Bronchial epithelial cell (primary cell): ENCODE measurements around the gene MMP17. TPM values are rescaled to one million over a fixed set of nuclear protein-coding genes. Genes with fewer than 3 reads are reported as not detected.
"Not testable (repeated sequence)": the region's sequence is repeated elsewhere in the genome, so short reads cannot be mapped to it uniquely, and the experiment has no call there.

Experiments
- DNase-seq: peaks from one replicate; pipeline ENCODE4 v3.0.0-alpha.2; 2010; ENCODE audit warnings: low read depth
- FAIRE-seq: peaks from 2 replicates; lab custom pipeline; 2011; peaks lifted over from hg19 to GRCh38; lab: Jason Lieb, UNC
- H3K27me3 ChIP-seq: 2 replicates; pipeline ENCODE4 v1.5.1; 2011; ENCODE audit warnings: low read length; ENCODE audit not compliant: control insufficient read depth, insufficient read depth
- H3K36me3 ChIP-seq: 2 replicates; pipeline ENCODE4 v1.5.1; 2011; ENCODE audit warnings: low read length; ENCODE audit not compliant: control insufficient read depth, insufficient read depth
- H3K4me3 ChIP-seq: 2 replicates; pipeline ENCODE4 v1.5.1; 2011; ENCODE audit warnings: mild to moderate bottlenecking, low read depth, low read length, control low read depth
- total RNA-seq: library from RNA; depleted of rRNA; stranded (reverse); fragments of >200 nt; gene quantifications from 2 replicates; pipeline ENCODE4 v1.2.1, GENCODE V29; 2014
- TF ChIP-seq, protein P1 (sequence below): IDR thresholded peaks from 2 replicates; pipeline ENCODE4 v1.5.1; 2011; ENCODE audit warnings: mild to moderate bottlenecking, moderate library complexity, low read length, control low read depth, inconsistent platforms; ENCODE audit not compliant: insufficient read depth, severe bottlenecking

Gene MMP17
- total RNA-seq, 1 donor from 2014 or later, result 4.5 TPM

DNA sequence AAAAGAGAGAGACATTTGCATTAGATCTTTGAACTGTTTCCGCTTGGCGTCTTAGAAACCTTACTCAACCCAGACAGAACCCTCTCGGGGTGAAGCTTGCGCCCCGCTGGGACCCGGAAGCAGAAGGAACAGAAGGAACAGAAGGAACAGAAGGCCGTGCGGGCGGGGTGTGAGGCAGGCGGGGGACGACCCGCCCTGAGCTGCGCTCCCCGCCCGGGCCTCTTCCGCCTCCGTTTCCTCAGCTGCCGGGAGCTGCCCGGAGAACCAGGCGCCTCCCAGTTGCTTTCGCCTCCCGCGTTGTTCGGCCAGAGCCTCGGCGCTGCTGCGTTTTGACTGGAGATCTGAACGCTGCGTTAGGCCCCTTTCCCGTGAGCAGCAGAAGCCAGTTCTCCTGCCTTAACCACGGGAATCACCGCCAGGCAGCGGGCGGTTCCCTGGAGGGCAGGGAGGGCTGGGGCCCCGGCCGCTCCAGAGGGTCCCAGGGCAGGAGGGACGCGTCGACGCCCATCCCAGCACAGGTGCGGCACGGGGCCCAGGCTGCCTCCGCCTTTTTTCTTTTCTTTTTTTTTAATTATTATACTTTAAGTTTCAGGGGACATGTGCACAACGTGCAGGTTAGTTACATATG is 19.3 kb upstream of the MMP17 start:
- DNase-seq, result no peak
- Histone ChIP-seq H3K4me3 (peak overlapping the region; percentile 10), H3K27me3 (no peaks in the 10 kb centered on the region), H3K36me3 (no peaks in the 10 kb centered on the region)
- FAIRE-seq, result no peak
- TF ChIP-seq, protein P1, sequence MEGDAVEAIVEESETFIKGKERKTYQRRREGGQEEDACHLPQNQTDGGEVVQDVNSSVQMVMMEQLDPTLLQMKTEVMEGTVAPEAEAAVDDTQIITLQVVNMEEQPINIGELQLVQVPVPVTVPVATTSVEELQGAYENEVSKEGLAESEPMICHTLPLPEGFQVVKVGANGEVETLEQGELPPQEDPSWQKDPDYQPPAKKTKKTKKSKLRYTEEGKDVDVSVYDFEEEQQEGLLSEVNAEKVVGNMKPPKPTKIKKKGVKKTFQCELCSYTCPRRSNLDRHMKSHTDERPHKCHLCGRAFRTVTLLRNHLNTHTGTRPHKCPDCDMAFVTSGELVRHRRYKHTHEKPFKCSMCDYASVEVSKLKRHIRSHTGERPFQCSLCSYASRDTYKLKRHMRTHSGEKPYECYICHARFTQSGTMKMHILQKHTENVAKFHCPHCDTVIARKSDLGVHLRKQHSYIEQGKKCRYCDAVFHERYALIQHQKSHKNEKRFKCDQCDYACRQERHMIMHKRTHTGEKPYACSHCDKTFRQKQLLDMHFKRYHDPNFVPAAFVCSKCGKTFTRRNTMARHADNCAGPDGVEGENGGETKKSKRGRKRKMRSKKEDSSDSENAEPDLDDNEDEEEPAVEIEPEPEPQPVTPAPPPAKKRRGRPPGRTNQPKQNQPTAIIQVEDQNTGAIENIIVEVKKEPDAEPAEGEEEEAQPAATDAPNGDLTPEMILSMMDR, result no peak

DNA sequence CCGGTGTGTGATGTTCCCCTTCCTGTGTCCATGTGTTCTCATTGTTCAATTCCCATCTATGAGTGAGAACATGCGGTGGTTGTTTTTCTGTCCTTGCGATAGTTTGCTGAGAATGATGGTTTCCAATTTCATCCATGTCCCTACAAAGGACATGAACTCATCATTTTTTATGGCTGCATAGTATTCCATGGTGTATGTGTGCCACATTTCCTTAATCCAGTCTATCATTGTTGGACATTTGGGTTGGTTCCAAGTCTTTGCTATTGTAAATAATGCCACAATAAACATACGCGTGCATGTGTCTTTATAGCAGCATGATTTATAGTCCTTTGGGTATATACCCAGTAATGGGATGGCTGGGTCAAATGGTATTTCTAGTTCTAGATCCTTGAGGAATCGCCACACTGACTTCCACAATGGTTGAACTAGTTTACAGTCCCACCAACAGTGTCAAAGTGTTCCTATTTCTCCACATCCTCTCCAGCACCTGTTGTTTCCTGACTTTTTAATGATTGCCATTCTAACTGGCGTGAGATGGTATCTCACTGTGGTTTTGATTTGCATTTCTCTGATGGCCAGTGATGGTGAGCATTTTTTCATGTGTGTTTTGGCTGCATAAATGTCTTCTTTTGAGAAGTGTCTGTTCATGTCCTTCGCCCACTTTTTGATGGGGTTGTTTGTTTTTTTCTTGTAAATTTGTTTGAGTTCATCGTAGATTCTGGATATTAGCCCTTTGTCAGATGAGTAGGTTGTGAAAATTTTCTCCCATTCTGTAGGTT is 18.5 kb upstream of the MMP17 start:
- H3K27me3 ChIP-seq, DNase-seq, H3K4me3 ChIP-seq, FAIRE-seq, H3K36me3 ChIP-seq: not testable (repeated sequence)

DNA sequence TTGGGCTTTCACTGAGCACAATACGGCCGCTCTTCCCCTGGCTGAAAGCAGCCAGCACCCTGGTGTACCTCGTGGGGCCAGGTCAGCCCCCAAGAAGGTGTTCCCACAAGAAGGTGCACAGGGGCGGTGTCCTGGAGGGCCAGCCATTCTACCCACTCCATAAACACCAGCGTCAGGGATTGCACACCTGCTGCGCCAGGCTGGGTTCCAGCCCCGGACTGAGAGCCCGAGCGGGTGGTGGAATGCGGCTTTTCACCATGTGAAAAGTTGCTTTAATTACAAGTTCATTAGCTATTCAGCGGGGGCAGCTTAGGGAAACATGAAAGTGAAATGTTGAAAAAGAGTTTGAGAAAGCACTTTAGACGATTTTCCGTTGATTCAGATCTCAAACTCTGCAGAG is 17.5 kb upstream of the MMP17 start:
- FAIRE-seq, result no peak
- H3K4me3 ChIP-seq, result no peak overlapping the region

DNA sequence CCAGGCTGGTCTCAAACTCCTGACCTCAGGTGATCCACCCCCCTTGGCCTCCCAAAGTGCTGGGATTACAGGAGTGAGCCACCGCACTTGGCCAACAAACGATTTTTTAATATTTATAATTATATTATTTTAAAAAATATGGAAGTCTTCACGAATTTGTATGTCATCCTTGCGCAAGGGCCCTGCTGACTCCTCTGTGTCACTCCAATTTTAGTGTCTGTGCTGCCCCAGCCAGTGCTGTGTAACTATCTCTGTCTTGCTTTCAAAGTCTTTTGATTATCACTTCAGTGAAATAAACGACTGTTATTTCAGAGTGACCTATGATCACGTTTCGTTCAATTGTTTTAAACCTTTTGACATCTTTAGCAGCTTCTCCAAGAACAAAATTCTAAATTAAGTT is 13.1 kb upstream of the MMP17 start:
- Histone ChIP-seq H3K36me3 (no peaks in the 10 kb centered on the region), H3K4me3 (no peak overlapping the region), H3K27me3 (no peaks in the 10 kb centered on the region)
- no peak for DNase-seq
- TF ChIP-seq, protein P1, result no peak
- no peak for FAIRE-seq

More for the DNA sequence above, 17.5 kb upstream of the MMP17 start:
- TF ChIP-seq, protein P1, result no peak
- DNase-seq, result no peak
- Histone ChIP-seq H3K36me3 (no peaks in the 10 kb centered on the region), H3K27me3 (no peaks in the 10 kb centered on the region)

DNA sequence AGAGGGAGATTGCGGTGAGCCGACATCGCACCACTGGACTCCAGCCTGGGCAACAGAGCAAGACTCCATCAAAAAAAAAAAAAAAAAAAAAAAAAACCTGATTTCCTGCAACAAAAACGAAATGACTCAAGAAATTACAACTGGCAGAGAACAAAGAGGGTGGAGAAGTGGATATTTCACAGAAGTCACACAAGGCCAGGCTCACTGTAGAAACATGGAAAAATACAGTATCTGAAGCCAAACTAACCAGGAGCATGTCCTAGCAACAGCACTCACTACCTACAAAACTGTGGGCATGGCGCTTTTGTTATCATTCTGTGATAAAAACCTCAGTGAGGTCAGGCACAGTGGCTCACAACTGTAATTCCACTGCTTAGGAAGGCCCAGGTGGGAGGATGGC is 11.7 kb upstream of the MMP17 start:
- H3K36me3 ChIP-seq, result no peaks in the 10 kb centered on the region
- H3K27me3 ChIP-seq, result no peaks in the 10 kb centered on the region
- DNase-seq, result no peak
- TF ChIP-seq, protein P1, result no peak
- FAIRE-seq, result no peak
- H3K4me3 ChIP-seq, result no peak overlapping the region

DNA sequence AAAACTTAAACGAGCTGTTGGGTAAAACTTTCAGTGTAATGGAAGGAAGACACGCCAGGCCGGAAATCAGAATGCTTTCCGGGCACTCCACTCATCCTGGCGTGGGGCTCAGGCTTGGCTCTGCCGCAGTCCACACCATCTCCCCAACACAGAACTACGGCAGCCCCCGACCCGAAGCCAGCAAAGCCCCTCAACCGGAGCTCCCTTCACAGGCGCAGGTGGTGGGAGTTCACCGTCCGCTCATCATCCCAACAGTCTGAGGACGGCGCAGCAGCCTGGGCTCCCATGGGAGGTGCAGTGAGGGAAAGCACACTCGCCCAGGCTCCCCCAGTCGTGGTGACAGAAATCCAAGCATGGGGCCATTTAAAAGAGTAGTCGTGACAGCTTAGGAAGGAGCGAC is 11.0 kb upstream of the MMP17 start:
- DNase-seq (no peak), FAIRE-seq (no peak)
- H3K36me3 ChIP-seq, result no peaks in the 10 kb centered on the region
- H3K27me3 ChIP-seq, result no peaks in the 10 kb centered on the region
- H3K4me3 ChIP-seq, result no peak overlapping the region
- TF ChIP-seq, protein P1, result no peak
